Inferior parietal cortex (tissue), 1 donor: ENCODE data around the gene PNPLA2.

ENCODE experiments used
- DNase-seq: peaks from one replicate; pipeline ENCODE4 v3.0.0-alpha.2; 2016; ENCODE audit errors: extremely low spot score

The PNPLA2 gene

GRCh38 chr11:786235-787083, 32.3 kb upstream of the PNPLA2 start:
- DNase-seq: no peak

- no peak for DNase-seq
Measured at GRCh38 chr11:787084-787675, 31.5 kb upstream of the PNPLA2 start.

- DNase-seq: no peak
Measured at GRCh38 chr11:788009-788640, 30.6 kb upstream of the PNPLA2 start.

GRCh38 chr11:788953-789940, 29.5 kb upstream of the PNPLA2 start:
- DNase-seq: no peak

GRCh38 chr11:789943-790342, 28.8 kb upstream of the PNPLA2 start, which contains the start of gene CEND1:
TSS of gene CEND1 (minus strand) at chr11:790090. CDS start at chr11:788576, 1,514 bp downstream.
- peak; percentile 74 for DNase-seq

- no peak for DNase-seq
Measured at GRCh38 chr11:790721-791564, 27.8 kb upstream of the PNPLA2 start.

GRCh38 chr11:791658-792534, 26.8 kb upstream of the PNPLA2 start:
- DNase-seq: no peak

DNA sequence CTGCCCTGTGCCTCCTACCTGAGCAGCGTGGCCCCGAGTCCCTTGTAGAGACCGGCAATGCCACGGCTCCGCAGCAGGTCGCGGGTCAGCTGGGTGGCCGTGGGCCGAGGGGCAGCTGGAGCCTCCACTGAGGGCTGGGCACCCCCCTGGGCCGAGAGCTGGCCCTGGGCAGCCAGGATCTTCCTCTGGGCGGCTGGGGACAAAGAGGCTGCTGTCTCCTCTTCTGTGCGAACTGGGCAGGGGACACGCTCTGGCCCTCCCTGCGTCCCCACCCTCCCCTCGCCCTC, 26.2 kb upstream of the PNPLA2 start:
- no peak for DNase-seq

DNA sequence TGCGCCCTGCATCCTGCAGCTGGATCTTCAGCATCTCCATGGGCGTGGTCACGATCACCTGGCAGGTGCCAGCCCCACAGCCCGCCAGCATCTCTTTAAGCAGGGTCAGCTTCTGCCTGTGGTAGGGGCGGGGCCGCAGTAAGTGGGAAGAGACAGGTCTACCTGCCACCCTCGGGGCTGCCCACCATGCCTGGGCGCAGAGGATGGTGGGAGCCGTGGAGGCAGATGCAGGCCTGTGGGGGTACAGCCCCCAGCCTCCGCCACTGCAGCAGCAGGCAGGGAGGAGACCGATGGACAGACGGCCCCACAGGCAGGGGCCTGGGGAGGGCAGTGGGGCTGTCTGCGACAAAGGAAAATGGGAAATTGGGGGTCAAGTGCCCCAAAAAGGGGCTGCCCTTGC, 25.8 kb upstream of the PNPLA2 start:
- no peak for DNase-seq

DNA sequence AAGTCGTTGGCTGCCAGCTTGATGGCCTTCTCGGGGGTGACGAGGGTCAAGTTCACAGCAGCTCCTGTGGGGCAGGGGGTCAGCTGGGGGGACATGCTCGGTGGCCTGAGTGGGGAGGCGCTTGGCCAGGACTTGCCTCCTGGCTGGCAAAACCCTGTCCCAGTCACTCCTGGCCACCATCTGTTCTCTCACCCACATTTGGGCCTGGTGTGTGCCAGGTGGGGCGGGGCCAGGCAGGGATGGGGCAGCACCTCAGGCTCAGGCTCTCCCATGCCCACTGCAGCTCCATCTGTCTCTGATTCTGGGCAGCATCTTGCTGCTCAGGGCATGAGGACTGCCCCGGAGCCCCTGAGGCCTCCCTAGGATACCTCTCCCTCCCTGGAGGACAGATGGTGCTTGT, 25.2 kb upstream of the PNPLA2 start:
- DNase-seq: no peak

- DNase-seq: no peak
Measured at GRCh38 chr11:794013-794765, 24.5 kb upstream of the PNPLA2 start.

GRCh38 chr11:794766-795633, 23.7 kb upstream of the PNPLA2 start:
- no peak for DNase-seq

GRCh38 chr11:795634-796564, 22.8 kb upstream of the PNPLA2 start:
- DNase-seq: no peak

GRCh38 chr11:796565-797295, 22.0 kb upstream of the PNPLA2 start:
- DNase-seq: no peak

DNA sequence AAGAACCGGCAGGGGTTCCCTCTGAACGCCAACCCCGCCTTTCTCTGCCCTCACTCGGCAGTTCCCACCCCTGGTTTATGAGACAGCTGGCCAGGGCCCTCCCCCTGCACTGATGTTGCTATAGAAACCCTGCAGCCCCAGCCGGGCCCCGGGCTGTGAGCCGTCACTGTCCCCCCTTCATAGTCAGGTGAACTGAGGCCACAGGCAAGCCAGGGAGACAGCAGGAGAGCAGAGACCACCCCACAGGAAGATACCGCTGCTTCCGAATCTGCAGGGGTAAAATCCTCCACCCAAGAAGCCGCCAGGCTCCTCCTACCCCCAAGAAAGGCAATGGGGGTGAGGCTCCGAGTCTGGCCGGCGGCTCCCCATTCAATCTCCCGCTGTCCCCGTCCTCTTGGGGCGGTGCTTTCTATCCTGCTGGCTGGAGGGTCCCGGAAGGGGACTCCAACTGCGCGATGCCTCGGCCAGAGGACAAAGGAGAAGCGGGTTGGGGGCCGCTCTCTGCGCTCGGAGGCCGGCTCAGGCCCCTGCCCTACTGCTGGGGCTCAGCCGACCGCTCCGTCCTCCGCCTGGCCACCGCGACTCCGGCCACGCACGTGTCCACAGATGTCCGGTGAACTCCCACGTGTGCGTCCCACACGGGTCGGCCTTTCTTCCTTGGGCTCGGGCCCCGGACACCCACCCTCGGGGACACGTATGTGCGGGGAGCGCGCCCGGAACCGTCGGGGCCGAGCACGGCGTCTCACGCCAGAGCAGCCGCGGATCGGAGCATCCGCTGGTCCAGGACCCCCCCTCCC, 21.2 kb upstream of the PNPLA2 start:
- peak; percentile 62 for DNase-seq
